HG02610 (cell line): Measurements from ENCODE around the gene CFAP20DC.
A peak's percentile ranks its signal among the peaks of the same experiment; 100 is the strongest.
"Not testable (repeated sequence)": the region's sequence is repeated elsewhere in the genome, so short reads cannot be mapped to it uniquely, and the experiment has no call there.

ENCODE experiments used
- ATAC-seq: cut with Tn5 transposase; IDR thresholded peaks from one replicate; pipeline ENCODE4 v1.9.1; 2021; ENCODE audit warnings: mild to moderate bottlenecking, moderate library complexity; ENCODE audit not compliant: unreplicated experiment

Gene CFAP20DC

DNA sequence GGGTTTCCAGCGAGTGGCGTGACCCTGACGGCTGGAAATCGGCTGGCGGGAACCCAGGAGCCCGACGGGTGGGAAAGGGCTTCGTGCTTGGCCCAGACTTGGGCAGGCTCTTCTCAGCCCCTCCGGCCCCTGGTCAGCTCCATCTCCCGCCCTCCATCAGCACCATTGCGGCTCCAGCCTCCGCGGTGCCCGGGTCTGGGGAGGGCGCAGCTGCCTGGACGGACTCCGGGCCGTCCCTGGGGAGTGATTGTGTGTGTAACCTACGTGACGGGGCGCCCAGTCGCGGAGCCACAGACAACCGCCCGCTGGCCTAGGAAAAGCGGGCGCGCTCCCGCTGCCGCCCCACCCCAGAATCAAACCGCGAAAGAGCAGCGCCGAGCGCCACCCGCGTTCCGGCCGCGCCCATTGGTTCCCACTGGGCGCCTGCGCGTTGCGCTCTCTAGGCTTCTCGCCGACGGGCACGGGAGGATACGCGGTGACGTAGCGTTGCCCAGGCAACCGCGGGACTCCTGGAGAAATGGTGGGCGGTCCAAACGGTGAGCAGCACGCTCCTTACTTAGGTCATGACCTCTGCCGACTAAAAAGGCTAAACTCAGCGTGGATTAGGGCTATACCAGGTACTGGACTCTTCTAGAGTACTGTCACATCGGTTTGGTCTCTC lies at the start of gene CFAP20DC:
Gene CFAP20DC, minus strand, starts transcription at position 355 of the 661 bp plus-strand sequence. CDS start 394 bp downstream, outside the sequence.
- peak; percentile 99 for ATAC-seq

DNA sequence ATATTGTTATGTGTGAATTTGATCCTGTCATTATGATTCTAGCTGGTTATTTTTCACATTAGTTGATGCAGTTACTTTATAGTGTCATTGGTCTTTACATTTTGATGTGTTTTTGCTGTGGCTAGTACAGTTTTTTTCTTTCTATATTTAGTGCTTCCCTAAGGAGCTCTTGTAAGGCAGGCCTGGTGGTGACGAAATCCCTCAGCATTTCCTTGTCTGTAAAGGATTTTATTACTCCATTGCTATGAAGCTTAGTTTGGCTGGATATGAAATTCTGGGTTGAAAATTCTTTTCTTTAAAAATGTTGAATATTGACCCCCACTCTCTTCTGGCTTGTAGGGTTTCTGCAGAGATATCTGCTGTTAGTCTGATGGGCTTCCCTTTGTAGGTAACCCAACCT lies 48.7 kb upstream of the CFAP20DC start:
- not testable (repeated sequence) for ATAC-seq

DNA sequence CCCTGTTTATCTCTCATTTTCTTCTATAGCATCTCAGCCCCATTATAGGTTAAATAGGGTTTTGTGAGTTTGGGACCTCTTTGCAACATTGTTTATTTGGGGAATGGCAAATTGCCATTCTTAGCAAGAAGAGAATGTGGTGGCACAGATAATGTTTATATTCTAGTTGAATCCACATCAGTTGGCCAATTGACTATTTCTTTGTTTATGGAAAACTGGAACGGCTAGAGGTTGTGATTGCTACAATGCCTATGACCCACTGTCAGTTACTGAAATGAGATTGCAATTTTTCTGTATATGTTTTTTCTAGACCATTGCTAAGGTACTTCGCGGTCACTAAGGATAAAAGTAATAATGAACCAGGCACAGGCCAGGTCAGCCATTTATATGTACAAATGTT lies 44.6 kb upstream of the CFAP20DC start:
- no peak for ATAC-seq

DNA sequence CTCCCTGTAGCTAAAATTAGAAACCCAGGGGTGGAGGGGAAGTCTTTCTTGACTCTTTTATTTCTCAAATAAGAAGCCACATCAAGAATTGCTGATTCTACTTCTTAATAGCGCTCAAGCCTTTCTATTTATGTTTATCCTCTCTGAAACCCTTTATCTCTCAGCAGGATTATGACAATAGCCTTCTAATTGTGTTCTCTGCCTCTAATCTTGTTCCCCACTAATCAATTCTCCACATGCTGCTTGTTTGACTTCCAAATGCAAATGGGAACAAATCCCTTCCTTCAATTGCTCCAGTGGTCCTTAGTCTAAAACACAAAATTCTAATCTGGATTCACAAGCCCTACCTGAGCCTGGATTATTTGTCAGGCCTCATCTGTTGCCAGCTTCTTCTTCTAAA lies 43.7 kb upstream of the CFAP20DC start:
- ATAC-seq, result no peak

DNA sequence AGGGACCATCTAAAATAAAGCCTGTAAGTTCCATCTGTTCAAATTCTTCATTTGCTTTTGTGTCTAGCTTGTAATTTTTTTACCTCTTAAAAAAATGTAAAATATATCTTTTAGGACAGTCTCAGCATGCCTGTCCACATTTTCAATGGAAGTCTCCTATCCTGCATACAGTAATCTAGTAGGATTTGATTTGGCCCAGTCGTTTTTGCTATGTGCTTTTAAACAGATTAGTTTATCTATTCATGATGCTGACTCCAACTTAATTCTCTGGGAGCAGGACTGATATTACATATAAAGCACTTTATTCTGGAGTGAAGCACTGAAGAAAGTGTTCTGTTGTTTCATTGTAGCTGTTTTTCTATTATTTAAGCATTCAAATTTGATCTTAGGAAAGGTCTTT lies 38.9 kb upstream of the CFAP20DC start:
- no peak for ATAC-seq

DNA sequence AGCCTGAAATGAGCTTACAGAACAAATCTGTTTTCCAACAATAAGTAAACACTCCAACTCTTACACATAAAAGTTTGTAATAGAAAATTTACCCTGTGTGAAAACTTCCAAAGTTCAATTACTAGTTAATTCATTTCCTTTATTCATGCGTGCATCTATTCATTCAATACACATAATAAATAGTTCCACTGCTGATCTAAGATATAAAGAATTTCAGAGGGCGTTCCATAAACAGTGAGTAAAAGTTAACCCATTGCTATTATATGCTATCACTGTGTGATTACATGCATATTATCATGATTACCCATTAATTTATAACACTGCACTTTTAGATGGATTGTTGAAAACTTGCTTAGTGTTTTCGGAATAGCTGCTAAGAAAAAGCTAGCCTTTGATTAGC lies 36.2 kb upstream of the CFAP20DC start:
- no peak for ATAC-seq

DNA sequence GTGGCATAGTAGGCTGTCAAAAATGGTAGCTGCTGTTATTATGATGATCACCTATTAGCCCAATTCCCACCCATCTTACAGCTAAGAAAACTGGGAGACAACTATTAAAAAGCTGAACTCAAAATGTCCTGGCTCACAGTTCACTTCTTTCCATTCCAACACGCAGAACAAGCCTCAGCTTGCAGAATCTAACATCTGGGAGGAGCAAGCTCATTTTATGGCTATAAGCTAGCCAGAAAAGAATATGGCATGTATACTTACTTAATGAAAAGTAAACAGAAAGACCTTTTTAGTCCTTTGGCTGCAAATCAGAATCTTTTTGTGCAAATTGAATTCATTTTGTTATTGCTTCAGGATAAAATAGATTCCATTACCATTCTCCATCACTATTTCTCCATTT lies 34.8 kb upstream of the CFAP20DC start:
- ATAC-seq, result no peak

DNA sequence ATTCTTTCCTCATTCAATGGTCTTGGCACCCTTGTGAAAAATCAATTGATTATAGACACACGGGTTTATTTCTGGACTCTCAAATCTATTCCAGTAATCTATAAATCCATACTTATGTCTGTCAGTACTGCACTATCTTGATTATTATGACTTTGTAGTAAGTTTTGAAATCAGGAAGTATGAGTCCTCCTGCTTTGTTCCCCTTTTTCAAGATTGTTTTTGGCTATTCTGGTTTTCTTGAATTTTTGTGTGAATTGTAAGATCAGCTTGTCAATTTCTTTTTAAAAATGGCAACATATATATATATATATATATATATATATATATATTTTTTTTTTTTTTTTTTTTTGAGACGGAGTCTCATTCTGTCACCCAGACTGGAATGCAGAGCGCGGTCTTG lies 32.3 kb upstream of the CFAP20DC start:
- no peak for ATAC-seq

DNA sequence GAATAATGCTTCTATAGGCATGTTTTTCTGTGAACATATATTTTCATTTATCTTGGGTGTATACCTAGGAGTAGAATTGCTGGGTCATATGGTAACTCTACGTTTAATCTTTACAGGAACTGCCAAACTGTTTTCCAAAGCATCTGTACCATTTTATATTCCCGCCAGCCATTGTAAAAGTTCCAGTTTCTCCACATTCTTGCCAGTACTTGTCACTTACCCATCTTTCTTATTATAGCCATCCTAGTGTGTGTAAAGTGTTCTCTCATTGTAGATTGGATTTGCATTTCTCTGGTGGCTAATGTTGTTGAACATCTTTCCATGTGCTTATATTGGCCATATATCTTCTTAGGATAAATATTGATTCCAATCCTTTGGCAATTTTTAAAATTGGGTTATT lies 31.2 kb upstream of the CFAP20DC start:
- ATAC-seq, result no peak

DNA sequence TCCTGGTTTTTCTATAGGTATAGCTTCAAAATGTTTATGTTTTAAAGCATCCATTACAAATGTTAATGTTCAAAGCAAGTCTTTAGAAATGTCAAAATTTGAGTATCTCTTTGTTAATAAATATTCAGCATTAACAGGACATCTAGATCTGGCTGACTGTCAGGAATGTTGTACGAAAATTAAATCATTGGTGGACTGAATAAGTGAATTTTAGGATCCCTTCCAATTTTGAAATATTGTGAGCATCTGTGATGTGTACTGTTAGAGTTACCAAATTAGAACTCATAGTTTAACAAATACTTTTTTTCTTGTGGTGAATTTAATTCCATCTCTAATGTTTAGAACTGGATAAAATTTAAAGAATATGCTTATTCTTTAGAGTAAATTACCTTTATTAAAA lies 30.1 kb upstream of the CFAP20DC start:
- no peak for ATAC-seq

DNA sequence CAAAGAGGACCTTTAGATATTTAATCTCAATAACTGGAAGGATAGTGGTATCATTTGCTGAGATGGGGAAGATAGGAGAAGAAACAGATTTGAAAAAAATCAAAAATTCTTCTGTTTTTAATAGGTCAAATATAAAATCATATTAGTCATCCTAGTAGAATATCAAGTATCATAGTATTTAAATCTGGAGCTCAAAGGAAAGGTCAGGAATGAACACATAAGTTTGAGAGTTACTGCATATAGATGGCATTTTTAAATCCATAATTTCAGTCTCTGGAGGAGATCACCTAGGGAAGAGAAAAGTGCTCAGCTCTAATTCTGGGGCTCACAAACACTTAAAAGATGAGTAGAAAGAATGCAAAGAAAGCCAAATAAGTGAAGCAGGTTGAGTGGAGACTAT lies 24.9 kb upstream of the CFAP20DC start:
- no peak for ATAC-seq

DNA sequence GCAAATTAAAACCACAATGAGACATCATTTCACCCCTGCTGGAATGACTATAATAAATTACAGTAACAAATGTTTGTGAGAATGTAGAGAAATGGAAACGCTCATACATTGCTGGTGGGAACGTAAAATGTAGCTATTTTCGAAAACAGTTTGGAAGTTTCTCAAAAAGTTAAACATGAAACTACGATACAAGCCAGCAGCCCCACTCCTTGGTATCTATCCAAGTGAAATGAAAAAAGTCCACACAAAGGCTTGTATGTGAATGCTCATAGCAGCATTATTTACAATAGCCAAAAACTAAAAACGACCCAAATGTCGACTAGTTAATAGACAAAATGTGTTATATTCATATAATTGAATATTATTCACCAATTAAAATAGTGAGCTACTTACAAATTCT lies 22.9 kb upstream of the CFAP20DC start:
- ATAC-seq, result no peak

DNA sequence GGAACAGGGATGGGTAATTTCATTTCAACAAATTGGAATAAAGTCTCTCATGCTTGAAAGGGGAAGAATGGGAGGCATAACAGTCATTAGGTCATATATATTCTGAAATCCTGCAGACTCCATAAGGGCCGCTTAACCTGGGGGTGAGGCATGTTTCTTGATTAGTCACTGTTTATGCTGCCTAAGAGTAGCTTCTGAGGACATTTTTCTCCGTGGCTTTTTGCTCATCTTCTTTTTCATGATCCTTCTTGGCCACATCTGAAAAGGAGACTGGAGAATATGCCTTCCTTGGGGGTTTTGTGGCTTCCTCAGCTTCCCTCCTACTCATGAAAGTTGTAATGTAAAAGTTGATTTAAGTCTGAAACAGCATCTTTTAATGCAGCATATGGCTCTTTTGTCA lies 20.0 kb upstream of the CFAP20DC start:
- ATAC-seq, result no peak

DNA sequence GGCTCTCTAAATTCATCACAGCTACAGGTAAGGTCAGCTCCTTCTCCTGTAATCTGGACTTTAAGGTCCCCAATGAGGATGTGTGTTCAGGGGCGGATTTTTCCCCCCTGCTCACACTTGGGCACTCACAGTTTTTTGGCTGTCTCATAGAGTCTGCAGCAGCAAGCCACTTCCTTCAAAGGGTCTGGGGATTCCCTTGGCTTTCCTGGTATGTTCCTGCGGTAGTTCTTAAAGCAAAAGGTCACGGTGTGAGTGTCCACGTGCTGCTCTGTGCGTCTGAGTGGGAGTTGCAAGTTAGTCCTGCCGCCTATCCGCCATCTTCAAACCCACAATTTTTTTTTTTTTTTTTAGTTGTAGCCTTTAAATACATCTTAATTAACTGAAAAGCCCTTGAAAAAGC lies 15.4 kb upstream of the CFAP20DC start:
- no peak for ATAC-seq

DNA sequence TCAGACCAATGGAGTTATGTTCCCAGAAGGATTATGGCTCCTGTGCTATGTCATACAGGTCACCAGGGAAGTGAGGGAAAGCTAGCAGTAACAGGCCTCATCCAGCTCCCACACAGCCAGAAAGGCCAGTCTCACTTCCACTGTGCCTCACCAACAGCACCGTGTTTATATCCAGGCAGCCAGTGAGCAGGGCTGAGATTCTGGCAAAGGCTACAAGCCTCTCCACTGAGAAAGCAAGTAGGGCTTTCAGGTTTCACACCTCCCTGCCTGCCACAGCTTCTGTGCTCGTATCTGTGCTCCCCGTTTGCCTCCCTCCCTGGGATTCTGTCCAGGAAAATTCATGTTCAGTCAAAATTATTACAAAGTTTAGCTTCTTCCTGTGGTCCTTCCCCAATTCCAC lies 14.9 kb upstream of the CFAP20DC start:
- no peak for ATAC-seq

DNA sequence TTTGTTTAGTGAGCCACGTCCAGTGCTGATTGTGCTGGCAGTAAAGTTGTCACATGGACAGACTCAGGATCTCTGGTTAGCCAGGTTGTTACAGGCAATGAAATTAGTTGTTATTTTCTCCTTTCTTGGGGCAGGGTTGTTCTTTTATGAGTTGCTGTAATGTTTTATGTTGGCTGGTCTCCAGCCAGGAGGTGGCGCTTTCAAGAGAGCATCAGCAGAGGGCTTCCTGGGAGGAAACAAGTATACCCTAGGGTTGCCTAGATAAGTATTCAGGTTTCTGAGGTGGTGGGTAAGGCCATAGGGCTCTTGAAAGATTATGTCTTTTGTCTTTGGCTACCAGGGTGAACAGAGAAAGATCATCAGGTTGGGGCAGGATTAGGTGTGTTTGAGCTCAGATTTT lies 14.5 kb upstream of the CFAP20DC start:
- ATAC-seq, result no peak

DNA sequence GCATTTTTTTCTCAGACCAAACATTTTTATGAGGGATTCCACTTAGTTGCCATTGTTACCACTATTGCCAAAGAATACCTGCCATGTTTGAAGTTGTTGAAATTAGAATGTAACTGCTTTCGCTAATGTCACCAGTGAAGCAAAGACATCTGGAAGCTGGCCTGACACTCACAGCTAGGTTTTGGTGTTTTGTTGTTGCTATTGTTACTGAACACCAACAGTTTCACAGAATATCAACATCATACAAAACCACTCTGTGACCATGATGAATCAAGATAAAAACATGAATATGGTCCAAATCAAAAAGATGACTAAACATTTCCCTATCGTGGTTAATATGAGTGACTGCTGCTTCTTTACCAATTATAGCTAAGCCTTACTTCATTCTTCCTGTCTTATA lies 6.9 kb upstream of the CFAP20DC start:
- ATAC-seq, result no peak

DNA sequence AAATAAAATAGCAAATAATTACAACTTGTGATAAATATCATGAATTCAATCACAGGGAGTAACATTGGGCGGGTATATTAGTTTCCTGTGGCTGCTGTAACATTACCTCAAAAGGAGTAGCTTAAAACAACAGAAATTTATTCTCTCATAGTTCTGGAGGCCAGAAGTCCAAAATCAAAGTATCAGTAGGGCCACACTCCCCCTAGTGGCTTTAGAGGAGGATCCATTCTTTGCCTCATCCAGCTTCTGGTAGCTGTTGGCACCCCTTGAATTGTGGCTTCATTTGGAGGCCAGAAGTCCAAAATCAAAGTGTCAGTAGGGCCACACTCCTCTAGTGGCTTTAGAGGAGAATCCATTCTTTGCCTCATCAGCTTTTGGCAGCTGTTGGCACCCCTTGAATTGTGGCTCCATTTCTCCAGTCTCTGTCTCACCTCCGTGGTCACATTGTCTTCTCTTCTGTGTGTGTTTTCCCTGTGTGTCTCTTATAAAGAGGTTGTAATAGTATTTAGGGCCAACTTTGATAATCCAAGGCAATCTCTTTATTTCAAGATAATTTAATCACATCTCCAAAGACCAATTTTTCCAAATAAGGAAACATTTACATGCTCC lies 3.1 kb upstream of the CFAP20DC start:
- no peak for ATAC-seq

DNA sequence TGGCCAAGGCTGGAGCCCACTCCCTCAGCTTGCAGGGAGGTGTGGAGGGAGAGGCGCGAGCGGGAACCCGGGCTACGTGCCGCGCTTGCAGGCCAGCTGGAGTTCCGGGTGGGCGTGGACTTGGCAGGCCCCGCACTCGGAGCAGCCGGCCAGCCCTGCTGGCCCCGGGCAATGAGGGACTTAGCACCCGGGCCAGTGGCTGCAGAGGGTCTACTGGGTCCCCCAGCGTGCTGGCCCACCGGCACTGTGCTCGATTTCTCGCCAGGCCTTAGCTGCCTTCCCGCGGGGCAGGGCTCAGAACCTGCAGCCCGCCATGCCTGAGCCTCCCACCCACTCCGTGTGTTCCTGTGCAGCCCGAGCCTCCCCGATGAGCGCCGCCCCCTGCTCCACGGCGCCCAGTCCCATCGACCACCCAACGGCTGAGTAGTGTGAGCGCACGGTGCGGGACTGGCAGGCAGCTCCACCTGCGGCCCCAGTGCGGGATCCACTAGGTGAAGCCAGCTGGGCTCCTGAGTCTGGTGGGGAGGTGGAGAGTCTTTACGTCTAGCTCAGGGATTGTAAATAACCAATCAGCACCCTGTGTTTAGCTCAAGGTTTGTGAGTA lies 1.1 kb upstream of the CFAP20DC start:
- not testable (repeated sequence) for ATAC-seq

DNA sequence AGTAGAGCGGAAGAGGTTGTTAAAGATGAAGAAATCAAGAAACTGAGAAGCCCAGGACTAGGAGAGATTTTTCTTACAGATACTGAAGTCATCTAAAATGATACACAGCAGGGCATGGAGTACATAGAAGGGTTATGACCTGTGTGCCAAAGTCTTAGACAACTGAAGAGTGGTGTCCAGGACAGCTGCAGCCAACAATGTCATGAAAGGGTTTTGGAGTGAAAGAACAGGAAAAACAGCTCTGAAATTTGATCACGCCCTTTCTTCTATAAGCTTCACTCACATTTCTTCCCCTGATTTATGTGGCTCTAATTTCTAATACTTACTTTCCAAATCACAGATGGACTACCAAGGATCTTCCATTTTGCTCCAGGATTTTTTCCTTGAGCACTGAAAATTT lies 3.0 kb downstream of the CFAP20DC start:
- no peak for ATAC-seq

DNA sequence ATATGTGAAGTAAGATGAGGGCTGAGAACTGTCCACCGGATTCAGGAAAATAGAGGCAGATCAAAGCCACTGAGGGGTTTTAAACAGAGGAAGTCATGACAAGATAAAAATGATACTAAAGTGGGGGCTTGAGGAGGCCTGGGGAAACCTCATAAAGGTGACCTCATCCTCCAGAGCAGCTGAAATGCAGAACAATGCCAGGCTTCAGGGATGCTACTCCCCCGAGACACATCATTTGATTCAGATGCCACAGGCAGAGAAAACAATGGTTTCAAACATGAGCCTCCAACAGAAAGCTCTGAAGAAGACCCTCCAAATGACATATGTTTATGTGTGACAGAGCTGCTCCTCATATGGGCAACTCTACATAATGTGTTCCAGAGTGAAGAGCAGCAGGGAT lies 6.4 kb downstream of the CFAP20DC start:
- no peak for ATAC-seq

DNA sequence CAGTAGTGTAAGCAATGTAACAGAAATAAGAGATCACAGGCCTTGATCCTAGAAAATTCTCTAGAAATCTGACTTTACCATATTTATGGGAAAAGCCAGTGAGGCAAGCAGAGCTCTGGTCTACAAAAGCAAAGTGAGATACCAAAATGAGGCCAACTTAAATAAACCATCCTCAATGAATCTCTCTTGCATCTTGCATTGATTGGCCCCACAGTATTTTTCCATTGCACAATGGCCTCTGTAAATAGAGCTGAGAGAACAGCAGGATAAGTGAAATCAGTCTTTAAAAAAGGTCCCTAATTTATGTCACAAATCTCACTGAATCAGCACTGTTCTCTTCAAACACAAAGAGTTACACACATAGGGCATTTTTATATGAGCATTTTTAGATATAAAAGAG lies 8.9 kb downstream of the CFAP20DC start:
- no peak for ATAC-seq

DNA sequence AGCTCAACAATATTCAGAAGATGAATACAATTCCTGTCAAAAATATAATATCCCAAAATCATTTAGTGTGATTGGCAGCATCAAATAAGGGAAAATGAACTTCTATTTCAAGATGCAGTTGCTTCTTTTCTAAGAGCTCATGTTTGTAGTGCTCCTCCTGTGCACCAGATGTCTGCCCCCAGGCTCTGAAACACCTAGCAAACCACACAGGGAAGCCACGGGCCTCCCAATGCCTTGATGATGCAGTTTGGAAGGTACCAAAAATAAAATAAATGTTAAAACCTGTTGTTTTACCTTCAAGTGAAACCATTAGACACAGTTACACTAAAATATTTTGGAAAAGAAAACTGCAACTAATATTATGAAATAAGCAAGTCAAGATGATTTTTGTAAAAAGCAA lies 22.2 kb downstream of the CFAP20DC start:
- no peak for ATAC-seq
